Activated T-helper 2 cell treated with anti-CD3 and anti-CD28 coated beads, Interferon-gamma antibody, Interleukin-2, Interleukin-4, amounts not matched to agents 10 μg/mL and 5 μg/mL and 100 μg/mL, durations not matched to agents 14 hours and 24 hours and 36 hours (primary cell): ENCODE data around the gene PGGHG. TPM values are rescaled to one million over a fixed set of nuclear protein-coding genes. Genes with fewer than 3 reads are reported as not detected.

Experiments used
- DNase-seq: peaks from one replicate; pipeline ENCODE4 v3.0.0; 2021; ENCODE audit warnings: low spot score
- H3K27ac Mint-ChIP-seq: one replicate; pipeline ENCODE4 v1.8.0; 2021; ENCODE audit warnings: mixed read lengths
- H3K27me3 Mint-ChIP-seq: one replicate; pipeline ENCODE4 v1.8.0; 2021; ENCODE audit warnings: low read depth, mixed read lengths
- H3K36me3 Mint-ChIP-seq: one replicate; pipeline ENCODE4 v1.8.0; 2021; ENCODE audit warnings: low read depth, mixed read lengths
- H3K4me1 Mint-ChIP-seq: one replicate; pipeline ENCODE4 v1.8.0; 2021; ENCODE audit warnings: low read depth, mixed read lengths
- H3K4me3 Mint-ChIP-seq: one replicate; pipeline ENCODE4 v1.8.0; 2021; ENCODE audit warnings: low read depth, mild to moderate bottlenecking, moderate library complexity, mixed read lengths
- H3K9me3 Mint-ChIP-seq: one replicate; pipeline ENCODE4 v1.8.0; 2021; ENCODE audit warnings: mixed read lengths
- intact Hi-C: fragments of 100-400 bp; cut with micrococcal nuclease; formaldehyde crosslinking; loops from one replicate; pipeline ENCODE4 v1.15.1; 2023
- total RNA-seq: library from RNA; stranded (reverse); gene quantifications from 2 replicates; pipeline ENCODE4 v1.2.3, GENCODE V29; 2022

The PGGHG gene
- total RNA-seq, 1 donor from 2014 or later, result 62.0 TPM

- intact Hi-C loops, result no loop called here
- H3K4me1 Mint-ChIP-seq, result peaks cover 17% of the 10 kb centered on the region
- H3K9me3 Mint-ChIP-seq, result no peaks in the 10 kb centered on the region
- no peaks in the 10 kb centered on the region for H3K36me3 Mint-ChIP-seq
- H3K4me3 Mint-ChIP-seq, result no peak overlapping the region
- no peak for DNase-seq
- H3K27ac Mint-ChIP-seq, result no peak overlapping the region
- peaks cover 5% of the 10 kb centered on the region for H3K27me3 Mint-ChIP-seq
These were observed 56.1 kb downstream of the PGGHG start for GRCh38 chr11:344836-345578.

Other genes with a start within 250 kb of the PGGHG start
- not detected in 2 replicates for gene SCGB1C1, start 96.0 kb upstream of the PGGHG start, total RNA-seq
- 43.7 and 46.3 TPM in 2 replicates for gene BET1L, start 81.7 kb upstream of the PGGHG start, total RNA-seq
- gene RIC8A, start 81.4 kb upstream of the PGGHG start, total RNA-seq, result 109 and 110 TPM in 2 replicates
- gene SIRT3, start 52.8 kb upstream of the PGGHG start, total RNA-seq, result 17.0 and 17.3 TPM in 2 replicates
- 255 and 258 TPM in 2 replicates for gene PSMD13, start 52.1 kb upstream of the PGGHG start, total RNA-seq
- 0.97 and 1.1 TPM in 2 replicates for gene NLRP6, start 10.7 kb upstream of the PGGHG start, total RNA-seq
- gene IFITM5, start 10.4 kb downstream of the PGGHG start, total RNA-seq, result not detected in 2 replicates
- 680 and 689 TPM in 2 replicates for gene IFITM2, start 18.7 kb downstream of the PGGHG start, total RNA-seq
- 256 and 260 TPM in 2 replicates for gene IFITM1, start 24.9 kb downstream of the PGGHG start, total RNA-seq
- 3.5 and 3.7 TPM in 2 replicates for gene IFITM3, start 31.7 kb downstream of the PGGHG start, total RNA-seq
- 1.5 and 2.9 TPM in 2 replicates for gene B4GALNT4, start 80.4 kb downstream of the PGGHG start, total RNA-seq
- not detected in 2 replicates for gene PKP3, start 105.1 kb downstream of the PGGHG start, total RNA-seq
- 41.5 and 53.4 TPM in 2 replicates for gene SIGIRR, start 125.9 kb downstream of the PGGHG start, total RNA-seq
- gene ANO9, start 152.9 kb downstream of the PGGHG start, total RNA-seq, result 35.4 and 36.9 TPM in 2 replicates
- gene PTDSS2, start 161.2 kb downstream of the PGGHG start, total RNA-seq, result 32.1 and 34.4 TPM in 2 replicates
- 126 and 127 TPM in 2 replicates for gene RNH1, start 218.1 kb downstream of the PGGHG start, total RNA-seq
- 70.5 and 71.5 TPM in 2 replicates for gene HRAS, start 246.4 kb downstream of the PGGHG start, total RNA-seq
- 1.3 and 2.2 TPM in 2 replicates for gene LRRC56, start 248.4 kb downstream of the PGGHG start, total RNA-seq